MCF 10A (cell line): ENCODE results near the gene SH3RF1. TPM values are rescaled to one million over a fixed set of nuclear protein-coding genes. Genes with fewer than 3 reads are reported as not detected.

Experiments used
- BruUV-seq: library from RNA; stranded (reverse); fragments of 400-500 nt; replicated peaks from 2 replicates; lab custom pipeline; 2021; lab: Mats Ljungman, UMichigan
- CTCF ChIA-PET: fragments of 300-600 bp; sonication (Branson Sonifier 250); formaldehyde crosslinking; extraction: SDS; loops from one replicate; lab custom pipeline; 2021; ENCODE audit warnings: antibody characterized with exemption, inconsistent platforms; lab: Yijun Ruan, JAX
- POLR2A ChIA-PET: fragments of 300-600, 350-650 bp; sonication (Branson Sonifier 250); formaldehyde crosslinking; extraction: SDS; loops from one replicate; lab custom pipeline; 2020; ENCODE audit warnings: antibody characterized with exemption, inconsistent platforms; lab: Yijun Ruan, JAX
- DNase-seq: peaks from one replicate; pipeline ENCODE4 v3.0.0-alpha.2; 2018; ENCODE audit not compliant: unreplicated experiment
- H3K27ac Mint-ChIP-seq: one replicate; pipeline ENCODE4 v1.8.0; 2022; ENCODE audit warnings: mild to moderate bottlenecking, low read depth, mixed read lengths; ENCODE audit not compliant: unreplicated experiment
- H3K27me3 Mint-ChIP-seq: one replicate; pipeline ENCODE4 v1.8.0; 2022; ENCODE audit warnings: mixed read lengths; ENCODE audit not compliant: insufficient read depth, unreplicated experiment
- H3K36me3 Mint-ChIP-seq: one replicate; pipeline ENCODE4 v1.8.0; 2022; ENCODE audit warnings: mild to moderate bottlenecking, moderate library complexity, mixed read lengths; ENCODE audit not compliant: insufficient read depth, unreplicated experiment
- H3K4me1 Mint-ChIP-seq: one replicate; pipeline ENCODE4 v1.8.0; 2022; ENCODE audit warnings: mixed read lengths; ENCODE audit not compliant: insufficient read depth, unreplicated experiment
- H3K4me3 Mint-ChIP-seq: one replicate; pipeline ENCODE4 v1.8.0; 2022; ENCODE audit warnings: mild to moderate bottlenecking, moderate library complexity, mixed read lengths; ENCODE audit not compliant: unreplicated experiment
- H3K9me3 Mint-ChIP-seq: one replicate; pipeline ENCODE4 v1.8.0; 2022; ENCODE audit warnings: mixed read lengths; ENCODE audit not compliant: unreplicated experiment
- CTCF ChIP-seq: fragments of 200-600 bp; IDR thresholded peaks from one replicate; pipeline ENCODE4 v1.8.0; 2022; ENCODE audit warnings: antibody characterized with exemption, mild to moderate bottlenecking; ENCODE audit not compliant: unreplicated experiment
- intact Hi-C: fragments of 100-400 bp; cut with micrococcal nuclease; formaldehyde crosslinking; loops from 2 replicates; pipeline ENCODE4 v1.14.1; 2022
- total RNA-seq: library from RNA; stranded (reverse); gene quantifications from 2 replicates; pipeline ENCODE4 v1.2.3, GENCODE V29; 2022

The SH3RF1 gene
- total RNA-seq, 1 experiment from 2014 or later, result 17.4 TPM

GRCh38 chr4:169175476-169175875 lies 95.3 kb downstream of the SH3RF1 start:
- no TSS peak for BruUV-seq
- H3K4me1 Mint-ChIP-seq, result no peaks in the 10 kb centered on the region
- H3K9me3 Mint-ChIP-seq, result no peaks in the 10 kb centered on the region
- POLR2A ChIA-PET, result no interaction called here
- H3K36me3 Mint-ChIP-seq, result no peaks in the 10 kb centered on the region
- DNase-seq, result no peak
- intact Hi-C loops, result no loop called here
- H3K4me3 Mint-ChIP-seq, result no peak overlapping the region
- H3K27ac Mint-ChIP-seq, result no peak overlapping the region
- H3K27me3 Mint-ChIP-seq, result no peaks in the 10 kb centered on the region
- TF ChIP-seq CTCF, result no peak
- CTCF ChIA-PET, result no interaction called here

GRCh38 chr4:169175035-169175434 lies 95.7 kb downstream of the SH3RF1 start:
- ChIA-PET POLR2A (no interaction called here), CTCF (no interaction called here)
- DNase-seq, result no peak
- Mint-ChIP-seq H3K27ac (no peak overlapping the region), H3K9me3 (no peaks in the 10 kb centered on the region), H3K4me1 (no peaks in the 10 kb centered on the region), H3K36me3 (no peaks in the 10 kb centered on the region), H3K27me3 (no peaks in the 10 kb centered on the region), H3K4me3 (no peak overlapping the region)
- no peak for TF ChIP-seq CTCF
- intact Hi-C loops, result no loop called here
- BruUV-seq, result no TSS peak

- no peaks in the 10 kb centered on the region for H3K4me1 Mint-ChIP-seq
- H3K27ac Mint-ChIP-seq, result no peak overlapping the region
These were observed 96.5 kb downstream of the SH3RF1 start for GRCh38 chr4:169174247-169174646.

More at GRCh38 chr4:169174247-169174646, 96.5 kb downstream of the SH3RF1 start:
- no peaks in the 10 kb centered on the region for H3K36me3 Mint-ChIP-seq
- POLR2A ChIA-PET, result interaction anchor here (0.9 kb wide), 1 partner anchor 15 kb away, joined by 3 read pairs; no protein-coding TSS in a partner anchor
- H3K9me3 Mint-ChIP-seq, result no peaks in the 10 kb centered on the region
- no peak for DNase-seq
- intact Hi-C loops, result no loop called here
- H3K4me3 Mint-ChIP-seq, result no peak overlapping the region
- CTCF ChIA-PET, result no interaction called here
- no peaks in the 10 kb centered on the region for H3K27me3 Mint-ChIP-seq
- no peak for TF ChIP-seq CTCF
- no TSS peak for BruUV-seq
